ENCODE results near the gene OGDHL.
"Not testable (repeated sequence)": the region's sequence is repeated elsewhere in the genome, so short reads cannot be mapped to it uniquely, and the experiment has no call there.

The OGDHL gene

DNA sequence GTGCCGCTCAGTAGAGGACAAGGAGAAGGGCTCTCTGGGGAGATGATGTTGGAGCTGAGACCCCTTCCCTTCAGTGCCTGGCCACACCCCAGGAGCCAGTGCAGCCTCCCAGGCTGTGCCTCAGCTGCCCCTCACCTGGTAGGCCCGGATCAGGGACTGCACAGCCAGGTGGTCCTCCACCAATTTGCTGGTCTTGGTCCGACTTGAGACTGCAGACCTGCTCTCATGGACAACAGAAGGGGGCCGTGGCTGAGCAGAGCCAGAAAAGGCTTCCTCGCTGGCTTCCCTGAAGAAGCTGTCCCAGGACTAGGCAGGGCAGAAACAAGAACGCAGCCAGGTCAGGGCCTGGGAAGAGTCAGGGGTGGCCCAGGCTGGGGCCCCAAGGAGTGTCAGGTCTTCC is 5.5 kb downstream of the OGDHL start:
- no peak for DNase-seq (ENCODE audit: low read depth in 2 of 2)

DNA sequence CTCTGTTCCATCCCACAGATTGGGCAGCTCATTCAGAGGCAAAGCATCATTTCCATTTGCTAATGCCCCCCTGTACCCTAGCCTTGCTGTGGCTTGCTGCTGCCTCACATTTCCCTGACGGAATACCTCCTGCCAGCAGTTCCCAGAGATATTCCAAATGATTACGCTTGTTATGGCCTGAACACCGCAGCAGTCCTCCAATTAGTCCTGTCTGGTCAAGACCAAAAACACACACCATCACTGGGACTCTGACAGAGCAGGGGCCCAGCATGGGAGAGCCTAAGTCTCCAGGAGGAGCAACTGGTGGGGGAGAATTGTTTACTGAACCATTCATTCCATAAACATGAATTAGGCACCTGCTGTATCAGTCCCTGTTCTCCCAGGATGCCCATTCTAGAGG is 6.1 kb downstream of the OGDHL start:
- DNase-seq (ENCODE audit: low read depth in 2 of 2) = no peak

- not testable (repeated sequence) for DNase-seq (ENCODE audit: low read depth in 2 of 2)
These were observed 7.2 kb downstream of the OGDHL start for GRCh38 chr10:49754951-49755350.

GRCh38 chr10:49752584-49752983 is 9.5 kb downstream of the OGDHL start:
- no peak for DNase-seq (ENCODE audit: low read depth in 2 of 2)

DNA sequence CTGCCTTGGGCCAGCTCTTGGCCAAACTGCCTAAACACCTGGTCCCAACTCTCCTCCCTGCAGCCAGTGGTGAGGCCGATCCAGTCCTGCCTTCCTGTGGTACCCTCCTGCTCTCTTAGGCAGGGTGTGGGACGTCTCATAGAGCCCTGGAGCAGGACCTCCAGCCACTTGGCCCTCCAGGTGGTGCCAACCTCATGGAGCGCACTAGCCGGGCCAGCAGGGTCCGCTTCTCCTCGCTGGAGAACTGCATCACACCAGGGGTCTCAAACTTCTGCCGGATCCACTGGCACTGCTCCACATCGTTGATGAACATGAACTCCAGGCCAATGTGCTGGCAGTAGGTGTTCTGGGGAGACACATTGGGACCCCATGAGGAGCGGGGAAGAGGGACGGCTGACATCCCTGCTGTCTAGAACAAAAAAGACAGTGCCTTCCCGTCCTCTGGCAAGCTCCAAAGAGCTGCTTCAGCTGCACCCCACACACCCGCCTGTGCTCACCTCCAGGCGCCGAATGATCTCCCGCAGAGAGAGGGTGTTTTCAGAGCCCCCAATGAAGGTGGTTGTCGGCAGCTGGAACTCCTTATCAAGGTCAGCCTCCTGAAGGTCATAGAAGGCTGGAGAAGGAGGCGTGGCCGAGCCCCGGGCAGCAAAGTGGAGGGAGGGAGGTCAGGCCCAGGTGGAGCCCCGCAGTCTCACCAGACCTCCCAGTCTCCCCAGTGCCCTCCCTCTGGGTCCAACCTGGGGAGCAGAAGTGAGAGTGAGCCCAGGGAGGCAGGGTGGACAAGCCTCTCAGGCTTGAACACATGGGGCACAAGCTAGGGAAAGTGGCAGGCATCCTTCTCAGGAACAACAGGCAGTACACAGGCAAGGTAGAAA is 10.2 kb downstream of the OGDHL start:
- DNase-seq (ENCODE audit: low read depth in 2 of 2) = no peak

DNA sequence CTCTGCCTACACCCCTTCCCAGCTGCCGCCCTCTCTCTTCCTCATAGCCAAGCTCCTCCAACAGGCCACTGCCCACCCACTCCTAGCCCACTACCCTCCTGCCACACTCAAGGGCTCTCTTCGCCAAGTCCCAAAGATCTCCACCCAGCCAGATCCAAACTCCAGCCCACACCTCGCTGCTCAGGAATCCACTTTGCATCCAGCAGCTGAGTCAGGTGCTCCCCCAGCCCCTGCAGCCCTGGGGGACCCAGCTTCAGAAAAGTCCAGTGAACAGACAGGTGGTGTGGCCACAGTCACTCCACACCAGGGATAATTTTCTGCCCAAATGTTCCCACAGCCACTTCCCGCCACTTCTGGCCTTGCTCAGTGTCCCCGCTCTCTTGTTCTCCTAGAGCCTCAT is 10.9 kb downstream of the OGDHL start:
- DNase-seq (ENCODE audit: low read depth in 2 of 2) = no peak

DNA sequence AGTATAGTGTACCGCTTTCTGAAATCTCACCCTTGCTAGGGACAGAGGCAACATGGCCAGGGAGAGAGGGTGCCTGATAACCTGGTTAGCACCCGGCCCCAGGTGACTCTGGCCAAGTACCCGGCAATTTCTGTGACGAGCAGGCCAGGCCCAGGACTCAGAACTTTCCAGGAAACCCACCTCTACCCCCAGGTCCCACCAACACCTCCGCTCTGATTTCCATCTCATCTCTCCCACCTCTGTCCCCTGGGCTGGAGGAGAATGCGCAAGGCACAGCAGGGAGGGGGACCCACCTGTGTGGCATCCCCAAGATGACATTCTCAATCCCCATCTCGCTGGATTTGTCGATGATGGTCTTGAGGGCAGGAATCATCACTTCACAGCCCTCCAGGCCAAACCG is 11.6 kb downstream of the OGDHL start:
- no peak for DNase-seq (ENCODE audit: low read depth in 2 of 2)

GRCh38 chr10:49749556-49750491 is 12.3 kb downstream of the OGDHL start:
- DNase-seq (ENCODE audit: low read depth in 2 of 2) = no peak

DNA sequence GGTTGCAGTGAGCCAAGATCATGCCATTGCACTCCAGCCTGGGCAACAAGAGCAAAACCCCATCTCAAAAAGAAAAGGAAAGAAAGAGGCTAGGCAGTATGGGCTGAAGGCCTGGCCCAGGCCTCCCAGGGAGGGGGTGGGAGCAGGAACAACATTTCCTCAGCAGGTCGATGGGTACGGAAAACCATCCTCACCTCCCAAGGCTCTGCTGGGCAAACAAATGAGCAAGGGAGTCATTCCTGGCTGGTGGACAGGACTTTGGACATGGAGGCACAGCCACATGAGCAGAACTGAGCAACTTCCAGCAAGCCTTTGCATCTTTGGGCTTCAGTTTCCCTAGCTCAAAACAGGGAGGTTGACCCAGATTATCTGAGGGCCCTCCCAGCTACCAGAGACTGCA is 13.0 kb downstream of the OGDHL start:
- DNase-seq (ENCODE audit: low read depth in 2 of 2) = no peak

DNA sequence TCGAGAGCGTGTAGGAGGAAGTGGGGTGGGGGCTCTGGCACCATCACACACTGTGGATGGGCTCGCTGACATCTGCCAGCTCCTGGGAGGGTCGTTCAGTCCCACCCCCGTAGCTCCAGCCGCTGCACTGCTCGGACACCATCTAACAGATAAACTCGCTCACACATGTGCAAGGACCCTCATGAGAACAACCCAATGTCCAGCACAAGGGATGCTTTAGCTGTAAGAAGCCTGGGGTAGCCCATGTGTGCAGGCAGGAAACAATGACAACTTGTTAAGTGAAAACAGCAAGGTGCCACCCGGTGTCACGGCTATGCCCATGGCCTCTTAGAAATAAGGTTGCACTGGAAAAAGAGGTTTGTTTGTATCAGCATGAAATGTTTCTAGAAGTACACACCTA is 14.1 kb downstream of the OGDHL start:
- no peak for DNase-seq (ENCODE audit: low read depth in 2 of 2)

- DNase-seq (ENCODE audit: low read depth in 2 of 2) = no peak
These were observed 14.8 kb downstream of the OGDHL start for GRCh38 chr10:49747303-49747646.

DNA sequence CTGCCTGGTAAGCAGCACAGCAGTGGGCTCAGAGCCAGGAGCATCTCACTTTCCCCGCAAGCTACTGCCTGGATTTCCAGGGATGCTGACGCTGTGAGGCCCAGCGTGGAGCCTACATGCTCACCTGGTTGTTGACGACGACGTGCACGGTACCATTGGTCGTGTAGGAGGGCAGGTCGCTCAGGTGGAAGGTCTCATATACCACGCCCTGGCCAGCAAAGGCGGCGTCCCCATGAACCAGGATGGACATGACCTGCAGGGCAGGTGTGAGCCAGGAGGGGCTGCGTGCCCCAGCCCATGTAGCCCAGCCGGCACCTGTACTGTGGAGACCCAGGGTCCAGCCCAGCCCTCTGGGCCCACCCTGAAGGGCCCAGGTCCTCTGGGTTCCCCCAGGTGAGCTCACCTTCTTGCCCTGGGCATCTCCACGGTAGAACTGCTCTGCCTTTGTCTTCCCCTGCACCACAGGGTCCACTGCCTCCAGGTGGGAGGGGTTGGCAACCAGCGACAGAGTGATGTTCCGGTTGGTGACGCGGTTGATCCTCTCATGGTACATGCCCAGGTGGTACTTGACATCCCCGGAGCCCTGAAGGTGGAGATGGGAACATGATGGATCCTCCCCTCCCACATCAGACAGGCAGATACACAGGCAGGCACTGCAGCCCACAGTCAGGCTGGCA is 15.4 kb downstream of the OGDHL start:
- DNase-seq (ENCODE audit: low read depth in 2 of 2) = no peak

- DNase-seq (ENCODE audit: low read depth in 2 of 2) = no peak
These were observed 16.4 kb downstream of the OGDHL start for GRCh38 chr10:49745756-49746155.

DNA sequence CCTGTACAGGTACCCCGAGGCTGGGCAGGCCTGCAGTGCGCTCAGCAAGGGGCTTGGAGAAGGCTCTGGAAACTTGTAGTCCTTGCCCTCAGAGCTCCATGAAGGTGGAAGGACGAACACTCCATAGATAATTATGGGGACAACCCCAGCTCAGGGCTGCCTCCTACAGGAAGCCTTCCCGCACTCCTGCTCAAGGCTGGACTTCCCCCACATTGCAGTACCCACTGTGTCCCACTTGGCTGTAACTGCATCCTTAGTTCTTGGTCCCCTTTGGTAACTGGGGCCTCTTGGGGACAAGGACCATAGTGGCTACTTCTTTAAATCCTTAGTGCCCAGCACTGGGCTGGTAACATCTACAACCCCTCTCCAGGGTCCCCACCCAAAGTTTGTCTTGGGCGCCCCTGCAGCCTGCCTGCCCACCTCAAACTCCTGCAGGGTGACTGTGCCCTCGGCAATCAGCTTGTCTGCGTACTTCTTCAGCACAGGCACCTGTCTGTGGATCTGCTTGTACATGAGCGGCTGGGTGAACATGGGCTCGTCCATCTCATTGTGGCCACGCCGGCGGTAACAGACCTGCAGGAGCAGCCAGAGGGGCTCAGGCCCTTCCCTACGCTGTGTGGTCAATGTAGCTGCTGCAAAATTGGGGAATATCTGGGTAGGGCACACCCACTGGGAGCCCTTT is 17.1 kb downstream of the OGDHL start:
- no peak for DNase-seq (ENCODE audit: low read depth in 2 of 2)

DNA sequence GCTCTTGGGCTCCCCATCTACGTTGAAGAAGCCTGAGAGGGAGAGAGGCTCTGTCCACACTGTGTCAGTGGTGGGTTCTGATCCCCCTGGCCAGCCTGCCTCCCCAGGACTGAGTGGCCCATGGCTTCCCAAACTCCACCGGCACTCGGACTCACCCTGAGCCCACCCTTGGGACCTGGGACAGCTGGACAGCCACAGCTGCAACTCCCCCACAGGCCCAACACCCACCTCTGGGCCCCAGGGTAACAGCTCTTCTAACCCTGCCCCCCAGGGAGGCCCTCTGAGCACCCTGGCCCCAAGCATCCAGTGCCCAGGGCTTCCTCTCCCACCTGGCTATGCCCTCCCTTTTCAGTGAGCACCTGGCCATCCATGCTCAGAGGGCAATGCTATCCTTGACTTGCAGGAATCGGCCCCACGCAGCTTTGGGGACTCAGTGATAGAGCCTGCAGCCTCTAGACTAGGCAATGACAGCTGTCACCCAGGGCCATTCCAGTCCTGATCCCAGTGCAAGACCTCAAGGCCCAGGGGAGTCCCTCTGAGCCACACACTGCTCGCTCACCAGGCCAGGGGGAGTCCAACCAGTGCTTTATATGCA is 17.9 kb downstream of the OGDHL start:
- no peak for DNase-seq (ENCODE audit: low read depth in 2 of 2)

GRCh38 chr10:49743464-49744075 is 18.6 kb downstream of the OGDHL start:
- no peak for DNase-seq (ENCODE audit: low read depth in 2 of 2)

- DNase-seq (ENCODE audit: low read depth in 2 of 2) = no peak
These were observed 19.2 kb downstream of the OGDHL start for GRCh38 chr10:49742683-49743463.

GRCh38 chr10:49741108-49741995 is 20.8 kb downstream of the OGDHL start:
- DNase-seq (ENCODE audit: low read depth in 2 of 2) = no peak

All from stimulated activated CD4-positive, alpha-beta T cell treated with anti-CD3 and anti-CD28 coated beads, Interleukin-15, amount 100 ng/mL, for 48 hours (primary cell).